NCI-H345 treated with DMSO at 0.1 percent for 48 hours (cell line): ENCODE measurements around the gene CYP3A5.
"Not testable (repeated sequence)": the region's sequence is repeated elsewhere in the genome, so short reads cannot be mapped to it uniquely, and the experiment has no call there.

Experiments
- DNase-seq: peaks from one replicate; lab custom pipeline; 2025; ENCODE audit not compliant: unreplicated experiment; lab: John Stamatoyannopoulos, UW

Gene CYP3A5

DNA sequence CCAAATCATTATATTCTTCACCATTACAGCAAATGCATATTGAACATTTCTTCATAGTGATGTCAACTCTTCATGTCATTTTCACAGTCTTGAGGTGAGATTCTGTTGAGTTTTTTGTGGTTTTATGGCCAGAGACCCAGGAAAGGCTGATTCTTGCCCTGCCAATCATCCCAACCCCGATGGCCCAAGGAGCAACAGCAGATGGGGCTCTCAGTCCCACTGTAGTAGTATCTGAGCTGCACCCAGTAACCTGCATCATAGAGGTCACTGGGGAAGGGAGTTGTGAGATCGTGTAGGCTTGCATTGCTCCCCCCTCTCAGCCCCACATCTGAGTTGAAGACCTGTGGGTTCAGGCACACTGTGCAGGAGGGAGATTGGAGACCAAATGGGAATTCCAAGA lies 36.3 kb downstream of the CYP3A5 start:
- no peak for DNase-seq

DNA sequence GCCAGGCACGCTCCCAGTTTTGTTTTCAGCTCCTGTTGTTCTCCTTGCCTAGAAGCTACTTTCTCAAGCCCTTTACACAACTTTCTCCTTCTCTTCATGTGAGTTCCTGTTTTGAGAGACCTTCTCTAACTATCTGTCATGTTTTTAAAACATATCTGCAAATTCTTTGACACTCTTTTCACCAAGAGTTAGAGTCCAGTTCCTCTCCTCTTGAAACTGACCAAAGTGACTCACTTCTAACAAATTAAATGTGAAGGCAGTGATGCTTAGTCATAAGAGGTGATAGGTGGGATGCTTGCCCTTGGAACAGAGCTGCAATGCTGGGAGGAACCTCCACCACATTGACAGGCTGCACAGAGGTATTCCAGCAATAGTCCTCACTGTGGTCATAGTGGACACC lies 37.8 kb downstream of the CYP3A5 start:
- DNase-seq = no peak

DNA sequence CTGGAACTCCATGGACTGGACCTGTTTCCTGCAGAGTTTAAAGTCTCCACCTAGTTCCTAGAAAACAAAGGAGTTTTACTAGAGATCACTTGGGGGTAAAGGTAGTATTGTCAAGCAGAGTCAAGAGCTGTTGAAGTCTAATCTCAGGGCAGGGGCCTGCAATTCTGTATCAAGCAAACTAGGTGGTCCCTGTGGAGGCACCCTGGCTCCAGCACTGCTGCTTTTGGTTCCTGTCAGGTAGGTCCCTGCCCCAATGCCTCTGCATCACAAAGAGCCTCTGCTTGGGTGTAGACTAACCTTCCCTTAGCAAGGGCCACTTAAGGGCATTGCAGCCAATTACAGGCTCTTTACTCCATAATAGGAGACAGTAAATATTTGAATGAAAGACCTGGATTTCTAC lies 40.5 kb downstream of the CYP3A5 start:
- no peak for DNase-seq

DNA sequence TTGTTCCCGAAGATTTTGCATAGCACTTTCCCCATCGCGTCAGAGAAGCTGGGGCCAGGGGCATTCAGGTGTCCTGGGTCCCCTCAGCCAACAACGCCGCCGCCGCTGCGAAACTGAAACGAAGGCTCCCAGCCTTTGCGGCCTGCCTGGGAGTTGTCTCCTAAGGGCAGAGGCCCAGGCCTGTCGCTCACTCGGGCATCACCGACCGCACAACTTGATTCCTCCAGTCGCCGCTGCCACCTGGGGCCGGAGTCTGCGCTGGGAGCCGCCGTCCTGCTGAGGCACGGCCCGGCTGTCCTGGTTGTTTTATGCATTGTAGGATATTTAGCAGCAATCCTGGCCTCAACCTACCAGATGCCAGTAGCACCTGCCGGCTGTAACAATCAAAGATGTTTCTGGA lies 41.1 kb downstream of the CYP3A5 start:
- no peak for DNase-seq

DNA sequence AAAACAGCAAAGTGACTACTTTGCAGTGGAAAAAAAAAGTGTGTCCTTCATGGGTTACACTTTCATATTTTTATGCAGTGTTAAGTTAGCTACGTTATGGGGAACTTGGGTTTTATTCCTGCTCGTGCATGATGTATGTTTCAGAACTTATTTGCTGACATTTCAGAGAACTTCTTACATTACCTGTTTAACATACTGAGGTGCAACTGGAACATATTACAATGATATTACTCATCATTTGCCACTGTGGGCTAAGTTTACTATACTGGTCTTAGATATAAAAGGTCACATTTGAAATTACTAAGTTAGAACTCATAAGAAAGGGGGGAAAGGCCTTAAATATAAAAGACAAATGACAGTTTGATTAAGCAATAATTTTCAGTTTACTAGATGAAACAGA lies 42.4 kb downstream of the CYP3A5 start:
- not testable (repeated sequence) for DNase-seq

DNA sequence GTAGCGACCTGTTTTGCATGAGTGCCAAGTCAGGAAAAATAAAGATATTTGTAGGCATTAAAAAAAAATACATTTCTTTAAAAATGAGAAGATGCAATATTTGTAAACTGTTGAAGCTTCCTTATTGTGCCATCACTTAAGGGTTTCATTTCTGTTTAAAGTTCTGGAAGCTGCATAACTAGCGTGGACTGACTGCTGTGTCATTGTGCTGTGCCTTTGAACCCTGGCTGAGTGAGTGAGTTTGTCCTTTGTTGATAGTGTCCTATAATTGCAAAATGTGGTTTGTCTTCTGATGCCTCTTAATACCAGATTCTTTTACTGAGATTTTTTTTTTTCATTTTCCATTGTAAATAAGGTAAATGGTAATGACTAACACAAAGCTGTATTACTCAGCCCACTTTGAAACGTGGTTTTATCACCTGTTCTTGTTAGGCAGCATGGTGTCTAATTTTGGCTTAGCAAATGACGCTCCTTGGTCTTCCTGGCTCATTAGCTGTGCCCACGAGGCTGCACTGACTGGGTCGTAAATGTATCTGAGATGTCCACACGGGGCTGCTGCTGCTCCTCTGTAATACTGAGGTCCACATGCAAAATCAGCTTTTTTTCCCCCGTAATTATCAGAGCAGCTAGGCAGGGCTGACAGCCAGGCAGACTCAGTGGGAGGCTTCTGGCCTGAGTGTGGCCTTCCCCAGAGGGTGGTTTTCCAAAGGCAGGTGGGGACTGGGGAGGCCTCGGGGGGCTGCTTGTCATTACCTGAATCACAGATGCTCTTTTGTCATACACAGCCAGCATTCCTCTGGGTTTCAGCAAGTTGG lies 48.3 kb downstream of the CYP3A5 start:
- DNase-seq = no peak

DNA sequence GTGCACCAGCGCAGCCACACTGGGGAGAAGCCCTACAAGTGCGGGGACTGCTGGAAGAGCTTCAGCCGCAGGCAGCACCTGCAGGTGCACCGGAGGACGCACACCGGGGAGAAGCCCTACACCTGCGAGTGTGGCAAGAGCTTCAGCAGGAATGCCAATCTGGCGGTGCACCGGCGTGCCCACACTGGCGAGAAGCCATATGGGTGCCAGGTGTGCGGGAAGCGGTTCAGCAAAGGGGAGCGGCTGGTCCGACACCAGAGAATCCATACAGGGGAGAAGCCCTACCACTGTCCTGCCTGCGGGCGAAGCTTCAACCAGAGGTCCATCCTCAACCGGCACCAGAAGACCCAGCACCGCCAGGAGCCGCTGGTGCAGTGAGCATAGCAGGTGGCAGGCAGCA lies 50.2 kb downstream of the CYP3A5 start:
- no peak for DNase-seq

DNA sequence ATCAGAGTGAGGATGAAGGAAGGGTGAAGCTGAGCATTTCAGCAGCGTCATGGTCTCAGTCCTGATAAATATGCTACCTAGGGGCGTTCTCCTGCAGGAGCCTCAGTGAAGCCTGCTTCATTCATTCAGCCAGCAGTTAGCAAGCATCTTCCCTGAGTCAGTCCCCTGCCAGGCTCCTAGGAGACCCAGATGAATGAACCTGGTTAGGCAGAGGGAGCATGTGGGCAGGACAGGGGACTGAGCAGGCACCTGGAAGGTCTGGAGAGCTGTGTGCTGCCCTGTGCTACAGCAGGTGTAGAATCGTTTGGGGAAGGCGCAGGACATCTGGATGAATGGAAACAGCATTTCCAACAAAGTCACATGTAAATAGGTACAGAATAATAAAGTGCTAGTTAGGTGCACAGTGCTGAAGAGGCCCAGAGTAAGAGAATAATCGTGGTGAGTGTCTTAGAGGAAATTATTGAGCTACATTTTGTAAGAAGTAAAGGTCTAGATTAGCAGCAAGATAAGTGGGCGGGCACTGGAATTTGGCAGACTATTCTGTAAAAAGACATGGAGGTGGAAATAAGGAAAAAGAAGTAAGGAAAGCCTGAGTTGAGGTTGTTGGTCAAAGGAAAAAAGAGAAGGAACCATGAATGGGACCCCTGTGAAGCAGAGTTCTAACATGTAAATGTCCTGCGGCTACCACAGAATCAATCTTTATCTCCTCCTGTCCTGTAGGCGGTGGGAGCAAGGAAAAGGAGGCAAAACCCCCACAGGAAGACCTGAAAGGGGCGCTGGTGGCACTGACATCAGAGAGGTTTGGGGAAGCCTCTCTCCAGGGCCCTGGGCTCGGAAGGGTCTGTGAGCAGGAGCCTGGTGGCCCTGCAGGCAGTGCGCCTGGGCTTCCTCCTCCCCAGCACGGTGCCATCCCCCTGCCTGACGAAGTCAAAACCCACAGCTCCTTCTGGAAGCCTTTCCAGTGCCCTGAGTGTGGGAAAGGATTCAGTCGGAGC lies 51.0 kb downstream of the CYP3A5 start:
- DNase-seq = no peak

DNA sequence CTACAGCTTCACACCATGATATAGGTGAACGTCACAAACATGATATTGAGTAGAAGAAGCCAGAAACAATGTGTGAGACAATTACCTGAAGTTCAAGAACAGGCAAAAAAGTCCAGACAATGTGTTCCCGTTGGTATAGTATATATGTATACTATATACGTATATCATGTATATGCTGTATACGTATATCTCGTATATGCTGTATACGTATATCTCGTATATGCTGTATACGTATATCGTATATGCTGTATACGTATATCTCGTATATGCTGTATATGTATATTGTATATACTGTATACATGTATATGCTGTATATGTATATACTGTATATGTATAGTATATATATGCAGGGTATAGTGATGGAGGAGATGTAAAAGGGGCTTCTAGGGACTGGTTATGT lies 52.3 kb downstream of the CYP3A5 start:
- DNase-seq = no peak

DNA sequence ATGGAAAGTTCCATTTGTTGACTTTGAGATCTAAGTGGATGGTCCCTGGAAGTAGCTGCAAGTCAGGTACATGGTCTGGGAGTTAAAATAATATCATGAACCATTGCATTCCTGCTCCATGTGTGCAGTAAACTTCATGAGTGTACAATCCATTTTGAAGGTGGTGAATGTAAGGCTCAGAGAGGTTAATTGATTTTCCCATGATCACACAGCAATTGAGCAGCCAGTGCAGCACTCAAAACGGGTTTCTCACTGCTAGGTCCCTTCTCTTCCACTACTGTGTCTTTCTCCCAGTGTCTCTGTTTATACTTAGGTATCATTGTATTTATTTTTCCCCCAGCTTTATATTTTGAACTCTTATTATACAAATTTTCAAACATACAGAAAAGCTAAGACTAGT lies 53.1 kb downstream of the CYP3A5 start:
- DNase-seq = no peak

DNA sequence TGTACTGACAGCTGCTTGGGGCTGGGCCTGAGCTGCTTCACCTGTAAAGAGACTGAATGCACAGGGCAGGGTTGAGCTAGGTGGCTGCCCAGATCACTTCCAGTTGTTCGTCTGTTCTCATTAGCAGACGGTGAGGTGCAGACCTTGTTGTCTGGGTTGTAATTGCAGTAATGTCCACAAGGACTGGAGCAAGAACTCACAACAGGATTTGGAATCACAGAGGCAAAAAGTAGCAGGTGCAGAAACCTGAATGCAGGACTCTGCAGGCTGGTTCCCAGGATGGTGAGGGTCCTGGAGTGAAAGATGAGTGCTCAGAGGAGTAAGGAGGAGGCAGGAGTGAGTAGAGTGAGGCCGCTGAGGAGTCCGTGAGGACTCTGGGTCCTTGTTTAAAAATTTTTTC lies 53.8 kb downstream of the CYP3A5 start:
- DNase-seq = no peak

DNA sequence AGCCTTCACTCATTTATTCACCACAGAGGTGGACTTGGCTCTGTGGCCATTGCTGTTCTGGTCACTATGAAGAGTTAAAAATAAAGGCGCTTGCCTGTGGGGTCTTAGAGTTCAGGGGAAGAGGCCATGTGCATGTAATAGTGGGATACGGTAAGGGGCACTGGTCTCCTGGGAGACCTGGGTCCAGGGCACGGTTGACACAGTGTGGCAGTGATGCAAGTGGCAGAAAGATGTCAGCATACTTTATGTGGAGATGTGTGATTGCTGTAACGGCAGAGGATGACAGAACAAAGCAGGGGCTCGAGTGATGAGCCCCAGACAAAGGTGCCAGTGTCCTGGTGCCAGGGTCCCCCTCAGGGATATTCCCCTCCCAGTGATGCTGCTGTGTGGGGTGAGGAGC lies 54.5 kb downstream of the CYP3A5 start:
- no peak for DNase-seq

DNA sequence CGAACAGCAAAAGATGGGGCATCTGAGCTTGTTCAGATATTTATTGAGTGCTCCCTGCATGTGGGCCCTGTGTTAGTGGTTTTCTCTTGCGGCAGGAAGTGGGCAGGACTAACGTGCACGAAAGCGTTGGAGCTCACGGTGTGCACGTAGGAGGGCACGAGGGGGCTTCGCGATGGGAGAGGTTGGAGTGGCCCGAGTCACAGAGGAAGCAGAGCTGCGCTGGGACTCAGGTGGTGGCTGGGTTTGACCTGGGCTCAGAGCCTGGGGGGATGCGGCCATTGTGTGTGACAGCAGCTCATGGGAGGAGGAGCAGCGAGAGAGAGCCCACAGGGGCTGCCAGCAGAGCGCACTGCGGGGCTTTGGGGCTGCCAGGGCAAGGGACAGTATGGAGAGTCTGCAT lies 55.3 kb downstream of the CYP3A5 start:
- no peak for DNase-seq

DNA sequence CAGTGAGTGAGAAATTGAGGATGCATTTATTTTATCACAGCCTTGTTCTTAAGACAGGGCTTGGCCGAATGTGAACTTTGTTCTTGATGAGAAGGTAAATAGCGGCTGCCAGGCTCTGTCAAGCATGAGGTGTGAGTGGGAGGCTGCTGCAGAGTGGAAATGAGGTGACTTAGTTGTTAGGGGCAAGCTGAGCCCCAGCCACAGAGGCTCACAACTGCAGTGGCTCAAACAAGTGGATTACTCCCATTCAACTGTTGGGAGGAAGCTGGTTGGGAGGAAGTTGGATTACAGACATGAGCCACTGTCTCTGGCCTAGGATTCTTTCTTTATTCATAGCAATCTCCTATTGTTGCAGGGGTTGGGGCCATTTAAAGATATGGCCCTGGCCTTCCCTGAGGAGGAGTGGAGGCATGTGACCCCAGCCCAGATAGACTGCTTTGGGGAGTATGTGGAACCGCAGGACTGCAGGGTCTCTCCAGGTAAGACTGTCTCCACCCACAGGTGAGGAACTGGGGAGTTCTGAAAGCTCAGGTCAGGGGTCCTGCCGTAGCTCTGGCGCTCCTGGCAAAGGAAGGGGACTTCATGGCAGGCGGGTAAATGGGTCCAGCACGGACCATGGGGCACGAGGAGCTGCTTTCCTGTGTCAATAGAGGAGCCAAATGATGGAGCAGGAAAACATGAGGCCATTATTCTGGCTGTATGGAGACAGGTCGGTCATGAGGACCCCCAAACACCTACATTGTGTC lies 55.9 kb downstream of the CYP3A5 start:
- no peak for DNase-seq

DNA sequence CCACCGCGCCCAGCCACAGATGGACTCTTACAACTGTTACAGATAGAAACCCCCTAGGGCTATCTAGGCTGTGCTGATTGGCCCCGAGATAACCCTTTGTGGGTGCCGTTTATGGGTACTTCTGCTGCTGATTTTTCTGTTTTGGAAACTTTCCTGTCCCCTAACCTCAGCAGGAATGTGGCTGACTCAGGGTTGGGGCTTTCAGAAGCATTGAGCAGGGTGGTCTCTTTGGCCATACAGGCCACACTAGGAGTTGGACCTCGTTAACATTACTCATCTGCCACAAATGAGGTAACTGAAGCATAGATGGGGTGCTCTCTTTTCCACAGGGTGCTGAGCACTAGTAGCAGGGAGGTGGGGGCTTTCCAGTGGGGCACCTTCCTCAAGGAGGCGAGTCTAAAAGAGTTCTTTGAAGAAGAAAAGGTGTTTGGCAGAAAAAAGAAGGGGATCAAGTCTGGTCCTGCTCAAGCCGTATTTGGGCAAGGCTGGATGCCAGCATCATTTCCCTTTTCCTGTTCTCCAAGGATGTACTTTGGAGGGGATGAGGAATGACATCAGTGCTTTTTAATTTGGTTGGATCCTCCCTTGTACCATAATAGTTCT lies 56.6 kb downstream of the CYP3A5 start:
- no peak for DNase-seq

DNA sequence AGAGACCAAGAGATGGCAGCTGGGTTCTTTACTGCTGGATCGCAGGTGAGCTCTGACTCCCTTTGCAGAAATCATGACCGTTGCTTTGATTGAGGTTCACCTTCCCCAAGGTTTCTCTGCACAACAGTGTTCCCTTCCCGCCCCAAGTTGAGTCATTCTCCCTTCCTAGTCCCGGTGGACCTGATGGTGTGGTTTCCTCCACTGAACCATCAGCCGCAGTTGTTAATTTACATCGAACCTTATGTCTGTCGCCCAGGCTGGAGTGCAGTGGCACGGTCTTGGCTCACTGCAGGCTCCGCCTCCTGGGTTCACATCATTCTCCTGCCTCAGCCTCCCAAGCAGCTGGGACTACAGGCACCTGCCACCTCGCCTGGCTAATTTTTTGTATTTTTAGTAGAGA lies 57.2 kb downstream of the CYP3A5 start:
- no peak for DNase-seq

DNA sequence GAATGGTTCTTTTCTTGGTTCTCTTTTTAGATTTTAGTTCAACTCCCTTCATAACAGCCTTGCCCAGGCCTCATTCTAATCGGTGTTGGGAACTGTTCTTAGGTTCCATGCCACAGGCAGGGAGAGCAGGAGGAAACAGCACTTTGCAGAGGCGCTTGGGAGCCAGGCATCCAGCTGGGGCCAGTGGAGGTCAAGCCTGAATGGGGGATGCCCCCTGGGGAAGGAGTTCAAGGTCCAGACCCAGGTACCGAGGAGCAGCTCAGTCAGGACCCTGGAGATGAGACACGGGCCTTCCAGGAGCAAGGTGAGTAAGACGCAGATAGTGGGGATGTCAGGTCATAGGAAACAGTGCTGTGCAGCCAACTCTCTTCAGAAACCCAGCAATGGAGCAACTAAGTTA lies 58.5 kb downstream of the CYP3A5 start:
- no peak for DNase-seq

DNA sequence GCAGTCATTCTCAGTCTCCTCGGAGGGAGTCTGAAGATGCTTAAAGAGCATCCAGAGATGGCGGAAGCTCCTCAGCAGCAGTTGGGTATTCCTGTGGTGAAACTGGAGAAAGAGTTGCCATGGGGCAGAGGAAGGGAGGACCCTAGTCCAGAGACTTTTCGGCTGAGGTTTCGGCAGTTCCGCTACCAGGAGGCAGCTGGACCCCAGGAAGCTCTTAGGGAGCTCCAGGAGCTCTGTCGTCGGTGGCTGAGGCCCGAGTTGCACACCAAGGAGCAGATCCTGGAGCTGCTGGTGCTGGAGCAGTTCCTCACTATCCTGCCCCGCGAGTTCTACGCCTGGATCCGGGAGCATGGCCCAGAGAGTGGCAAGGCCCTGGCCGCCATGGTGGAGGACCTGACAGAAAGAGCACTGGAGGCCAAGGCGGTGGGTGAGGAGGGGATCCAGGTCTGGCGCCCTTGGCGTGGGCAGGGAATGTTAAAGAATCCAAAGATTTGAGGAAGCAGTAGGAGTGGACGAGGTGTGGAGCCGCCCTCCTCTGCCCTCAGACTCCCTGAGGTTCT lies 60.1 kb downstream of the CYP3A5 start:
- DNase-seq = no peak

DNA sequence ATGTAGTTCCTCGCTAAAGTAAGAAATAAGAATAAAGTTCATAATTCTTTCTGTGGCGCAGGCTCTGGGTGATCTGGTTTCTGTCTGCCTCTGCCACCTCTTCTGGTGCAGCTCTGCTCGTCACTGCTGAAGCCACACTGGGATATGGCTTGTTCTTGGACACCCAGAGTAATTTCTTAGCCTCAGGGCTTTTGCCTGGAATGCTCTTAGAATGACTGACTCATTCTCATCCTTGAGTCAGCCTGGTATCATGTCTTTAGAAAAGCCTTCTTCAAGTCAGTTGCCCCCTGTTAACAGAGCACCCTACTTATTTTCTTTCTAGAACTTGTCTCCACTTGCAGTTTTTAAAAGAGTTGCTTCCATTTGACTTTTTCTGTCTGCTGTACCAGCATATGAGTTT lies 61.1 kb downstream of the CYP3A5 start:
- DNase-seq = no peak

DNA sequence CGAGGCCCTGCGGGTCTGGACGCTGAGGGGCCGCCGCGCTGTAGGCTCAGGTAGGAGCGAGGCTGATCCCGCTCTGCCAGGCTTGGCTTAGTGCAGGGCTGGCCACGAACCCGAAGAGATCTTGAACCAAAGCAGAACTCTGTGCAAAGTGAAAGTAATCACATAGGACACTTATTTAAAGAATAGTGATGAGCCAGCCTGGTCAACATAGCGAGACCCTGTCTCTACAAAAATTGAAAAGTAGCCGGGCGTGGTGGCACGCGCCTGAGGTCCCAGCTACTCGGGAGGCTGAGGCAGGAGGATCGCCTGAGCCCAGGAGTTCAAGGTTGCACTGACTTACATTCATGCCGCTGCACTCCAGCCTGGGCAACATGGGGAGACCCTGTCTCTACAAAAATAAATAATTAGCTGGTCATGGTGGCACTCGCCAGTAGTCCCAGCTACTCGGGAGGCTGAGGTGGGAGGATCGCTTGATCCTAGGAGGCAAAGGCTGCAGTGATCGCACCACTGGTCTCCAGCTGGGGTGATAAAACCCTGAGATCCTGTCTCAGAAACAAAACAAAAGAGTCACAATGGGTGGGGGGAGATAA lies 62.5 kb downstream of the CYP3A5 start:
- no peak for DNase-seq
